NCI-H2196 treated with DMSO at 0.1 percent for 48 hours (cell line): ENCODE results near the gene SAMD10.
"Not testable (repeated sequence)": the region's sequence is repeated elsewhere in the genome, so short reads cannot be mapped to it uniquely, and the experiment has no call there.

Experiments
- DNase-seq: peaks from one replicate; lab custom pipeline; 2025; ENCODE audit not compliant: unreplicated experiment; lab: John Stamatoyannopoulos, UW

Gene SAMD10

GRCh38 chr20:63969838-63970713, 9.4 kb downstream of the SAMD10 start, which contains the start of gene ZNF512B:
Gene ZNF512B, minus strand, starts transcription at chr20:63969930. Its CDS starts 1,980 bp downstream, at chr20:63967950.
- DNase-seq = peak; percentile 31

GRCh38 chr20:63968928-63969760, 10.3 kb downstream of the SAMD10 start:
- no peak for DNase-seq

GRCh38 chr20:63968136-63968927, 11.1 kb downstream of the SAMD10 start:
- no peak for DNase-seq

- DNase-seq = no peak
These were observed 11.9 kb downstream of the SAMD10 start for GRCh38 chr20:63967330-63968135.

- DNase-seq = no peak
These were observed 12.5 kb downstream of the SAMD10 start for GRCh38 chr20:63966944-63967322.

- DNase-seq = no peak
These were observed 13.1 kb downstream of the SAMD10 start for GRCh38 chr20:63966172-63966943.

GRCh38 chr20:63964412-63964811, 15.0 kb downstream of the SAMD10 start:
- DNase-seq = no peak

- DNase-seq = no peak
These were observed 15.6 kb downstream of the SAMD10 start for GRCh38 chr20:63963784-63964301.

GRCh38 chr20:63963348-63963741, 16.1 kb downstream of the SAMD10 start:
- DNase-seq = no peak

GRCh38 chr20:63962426-63963347, 16.8 kb downstream of the SAMD10 start:
- DNase-seq = no peak

- DNase-seq = no peak
These were observed 17.6 kb downstream of the SAMD10 start for GRCh38 chr20:63961664-63962425.

- not testable (repeated sequence) for DNase-seq
These were observed 18.5 kb downstream of the SAMD10 start for GRCh38 chr20:63960654-63961621.

- DNase-seq = no peak
These were observed 19.8 kb downstream of the SAMD10 start for GRCh38 chr20:63959699-63960075.

GRCh38 chr20:63958964-63959698, 20.3 kb downstream of the SAMD10 start:
- no peak for DNase-seq

GRCh38 chr20:63958471-63958870, 21.0 kb downstream of the SAMD10 start:
- no peak for DNase-seq
